Measurements from ENCODE around the gene SPECC1L. TPM values are rescaled to one million over a fixed set of nuclear protein-coding genes. Genes with fewer than 3 reads are reported as not detected.
A peak's percentile ranks its signal among the peaks of the same experiment; 100 is the strongest.

SPECC1L gene
- total RNA-seq, 2 donors from 2014 or later = 61.9 to 69.1 TPM

DNA sequence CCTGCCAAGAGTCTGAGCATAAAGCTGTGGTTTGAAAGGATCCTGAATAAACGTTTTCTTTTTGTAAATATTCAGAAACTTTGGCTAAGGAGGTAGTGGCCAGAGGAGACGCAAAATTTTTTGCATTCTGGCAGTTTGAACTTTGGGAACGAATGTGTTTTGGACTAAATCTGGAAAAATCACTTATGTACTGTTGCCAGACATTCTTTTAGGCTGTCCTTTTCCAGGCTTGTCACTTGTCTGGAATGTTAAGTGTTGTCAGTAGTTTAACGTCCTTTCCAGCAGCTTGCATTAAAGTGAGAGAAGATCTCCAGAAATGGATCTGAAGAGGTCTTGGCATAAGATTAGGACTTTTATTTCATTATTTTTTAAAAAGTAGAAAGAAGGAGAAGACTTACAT is 18.5 kb downstream of the SPECC1L start:
- Histone ChIP-seq H3K4me3 (ENCODE audit: low read length) (no peak overlapping the region), H3K9ac (ENCODE audit: extremely low read depth, low read length, poor library complexity, severe bottlenecking) (no peak overlapping the region), H3K9me3 (ENCODE audit: control insufficient read depth, low read length) (no peaks in the 10 kb centered on the region), H3K36me3 (ENCODE audit: control insufficient read depth, insufficient read depth, low read length) (peaks cover 5% of the 10 kb centered on the region), H3K27me3 (ENCODE audit: control insufficient read depth, insufficient read depth, low read length, poor library complexity, severe bottlenecking) (no peaks in the 10 kb centered on the region), H3K4me1 (ENCODE audit: control insufficient read depth, insufficient read depth, low read length) (no peaks in the 10 kb centered on the region), H3K27ac (ENCODE audit: low read depth, low read length) (no peak overlapping the region)
- H3K27me3 Mint-ChIP-seq (ENCODE audit: insufficient read depth) = no peaks in the 10 kb centered on the region
- H3K4me3 Mint-ChIP-seq = no peak overlapping the region
- no peak overlapping the region for H3K27ac Mint-ChIP-seq
- H3K9me3 Mint-ChIP-seq = no peaks in the 10 kb centered on the region
- TF ChIP-seq, protein P1, sequence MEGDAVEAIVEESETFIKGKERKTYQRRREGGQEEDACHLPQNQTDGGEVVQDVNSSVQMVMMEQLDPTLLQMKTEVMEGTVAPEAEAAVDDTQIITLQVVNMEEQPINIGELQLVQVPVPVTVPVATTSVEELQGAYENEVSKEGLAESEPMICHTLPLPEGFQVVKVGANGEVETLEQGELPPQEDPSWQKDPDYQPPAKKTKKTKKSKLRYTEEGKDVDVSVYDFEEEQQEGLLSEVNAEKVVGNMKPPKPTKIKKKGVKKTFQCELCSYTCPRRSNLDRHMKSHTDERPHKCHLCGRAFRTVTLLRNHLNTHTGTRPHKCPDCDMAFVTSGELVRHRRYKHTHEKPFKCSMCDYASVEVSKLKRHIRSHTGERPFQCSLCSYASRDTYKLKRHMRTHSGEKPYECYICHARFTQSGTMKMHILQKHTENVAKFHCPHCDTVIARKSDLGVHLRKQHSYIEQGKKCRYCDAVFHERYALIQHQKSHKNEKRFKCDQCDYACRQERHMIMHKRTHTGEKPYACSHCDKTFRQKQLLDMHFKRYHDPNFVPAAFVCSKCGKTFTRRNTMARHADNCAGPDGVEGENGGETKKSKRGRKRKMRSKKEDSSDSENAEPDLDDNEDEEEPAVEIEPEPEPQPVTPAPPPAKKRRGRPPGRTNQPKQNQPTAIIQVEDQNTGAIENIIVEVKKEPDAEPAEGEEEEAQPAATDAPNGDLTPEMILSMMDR (conservative IDR thresholded peaks at IDR 0.05) = no peak
- 83 to 85% methylated on average over 4 of the region's 4 CpGs for WGBS, 2 experiments (ENCODE audit: insufficient coverage in 1 of 2, insufficient read length in 1 of 2)
- H3K36me3 Mint-ChIP-seq (ENCODE audit: low read depth) = peaks cover 6% of the 10 kb centered on the region
- DNase-seq = no peak
- H3K4me1 Mint-ChIP-seq = peaks cover 18% of the 10 kb centered on the region

DNA sequence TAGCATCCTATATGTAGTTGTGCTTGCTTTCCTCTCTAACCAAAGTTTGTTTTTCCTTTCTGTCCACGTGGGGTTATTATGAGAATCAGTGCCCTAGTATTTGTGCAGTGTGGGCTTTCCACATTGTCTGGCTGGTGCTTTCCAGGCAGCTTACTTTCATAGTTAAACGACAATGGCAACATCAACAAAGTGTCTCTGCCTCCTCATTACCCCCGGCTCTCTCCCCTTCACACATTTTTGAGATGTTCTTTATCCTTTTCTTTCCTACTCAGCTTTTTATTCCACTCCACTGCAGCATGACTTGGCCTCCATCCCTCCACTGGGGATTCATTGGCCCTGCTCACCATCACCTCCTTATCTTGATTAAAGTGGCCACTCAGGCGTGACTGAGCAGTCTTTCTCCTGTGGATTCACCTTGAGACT is 19.1 kb downstream of the SPECC1L start:
- Histone ChIP-seq H3K36me3 (ENCODE audit: control insufficient read depth, insufficient read depth, low read length) (peaks cover 5% of the 10 kb centered on the region), H3K9ac (ENCODE audit: extremely low read depth, low read length, poor library complexity, severe bottlenecking) (no peak overlapping the region), H3K4me3 (ENCODE audit: low read length) (no peak overlapping the region), H3K9me3 (ENCODE audit: control insufficient read depth, low read length) (no peaks in the 10 kb centered on the region), H3K4me1 (ENCODE audit: control insufficient read depth, insufficient read depth, low read length) (no peaks in the 10 kb centered on the region), H3K27me3 (ENCODE audit: control insufficient read depth, insufficient read depth, low read length, poor library complexity, severe bottlenecking) (no peaks in the 10 kb centered on the region), H3K27ac (ENCODE audit: low read depth, low read length) (no peak overlapping the region)
- Mint-ChIP-seq H3K27me3 (ENCODE audit: insufficient read depth) (no peaks in the 10 kb centered on the region), H3K27ac (peak overlapping the region; percentile 7), H3K4me3 (no peak overlapping the region), H3K36me3 (ENCODE audit: low read depth) (peaks cover 6% of the 10 kb centered on the region), H3K9me3 (no peaks in the 10 kb centered on the region), H3K4me1 (peaks cover 15% of the 10 kb centered on the region)
- DNase-seq = no peak
- TF ChIP-seq, protein P1 (conservative IDR thresholded peaks at IDR 0.05) = no peak
- 75 to 85% methylated on average over 3 to 4 of the region's 4 CpGs for WGBS, 2 experiments (ENCODE audit: insufficient coverage in 1 of 2, insufficient read length in 1 of 2)

DNA sequence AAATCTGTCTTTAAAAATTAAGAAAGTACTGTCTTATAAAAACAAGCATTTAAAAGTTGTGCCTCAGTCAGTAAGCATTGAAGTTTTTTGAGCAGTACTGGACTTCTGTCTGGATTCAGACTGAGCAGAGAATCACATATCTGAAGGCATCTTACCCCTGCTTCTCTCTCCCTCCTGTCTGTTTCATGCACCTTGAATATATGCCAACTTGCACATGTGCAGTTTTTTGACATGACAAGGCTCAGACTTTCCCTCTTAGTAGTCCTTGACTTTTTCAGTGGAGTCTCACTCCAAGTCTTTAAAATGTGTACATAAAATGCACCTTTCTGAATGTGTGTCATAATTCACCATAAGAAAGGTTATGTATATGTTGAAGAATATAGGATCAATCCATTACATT is 19.8 kb downstream of the SPECC1L start:
- Histone ChIP-seq H3K36me3 (ENCODE audit: control insufficient read depth, insufficient read depth, low read length) (peaks cover 5% of the 10 kb centered on the region), H3K4me3 (ENCODE audit: low read length) (no peak overlapping the region), H3K4me1 (ENCODE audit: control insufficient read depth, insufficient read depth, low read length) (no peaks in the 10 kb centered on the region), H3K9ac (ENCODE audit: extremely low read depth, low read length, poor library complexity, severe bottlenecking) (no peak overlapping the region), H3K27me3 (ENCODE audit: control insufficient read depth, insufficient read depth, low read length, poor library complexity, severe bottlenecking) (no peaks in the 10 kb centered on the region), H3K9me3 (ENCODE audit: control insufficient read depth, low read length) (no peaks in the 10 kb centered on the region), H3K27ac (ENCODE audit: low read depth, low read length) (no peak overlapping the region)
- TF ChIP-seq, protein P1 (conservative IDR thresholded peaks at IDR 0.05) = no peak
- Mint-ChIP-seq H3K27ac (no peak overlapping the region), H3K9me3 (no peaks in the 10 kb centered on the region), H3K4me3 (no peak overlapping the region), H3K4me1 (peaks cover 9% of the 10 kb centered on the region), H3K36me3 (ENCODE audit: low read depth) (peaks cover 6% of the 10 kb centered on the region), H3K27me3 (ENCODE audit: insufficient read depth) (no peaks in the 10 kb centered on the region)
- no peak for DNase-seq
